Measurements from ENCODE around the gene FNIP2.
A peak's percentile ranks its signal among the peaks of the same experiment; 100 is the strongest.

Gene FNIP2

GRCh38 chr4:158861766-158862165, 92.9 kb downstream of the FNIP2 start:
- H3K4me3 ChIP-seq (replicated peaks; ENCODE audit: low read depth, low read length): no peak overlapping the region
- TF ChIP-seq, protein P1, sequence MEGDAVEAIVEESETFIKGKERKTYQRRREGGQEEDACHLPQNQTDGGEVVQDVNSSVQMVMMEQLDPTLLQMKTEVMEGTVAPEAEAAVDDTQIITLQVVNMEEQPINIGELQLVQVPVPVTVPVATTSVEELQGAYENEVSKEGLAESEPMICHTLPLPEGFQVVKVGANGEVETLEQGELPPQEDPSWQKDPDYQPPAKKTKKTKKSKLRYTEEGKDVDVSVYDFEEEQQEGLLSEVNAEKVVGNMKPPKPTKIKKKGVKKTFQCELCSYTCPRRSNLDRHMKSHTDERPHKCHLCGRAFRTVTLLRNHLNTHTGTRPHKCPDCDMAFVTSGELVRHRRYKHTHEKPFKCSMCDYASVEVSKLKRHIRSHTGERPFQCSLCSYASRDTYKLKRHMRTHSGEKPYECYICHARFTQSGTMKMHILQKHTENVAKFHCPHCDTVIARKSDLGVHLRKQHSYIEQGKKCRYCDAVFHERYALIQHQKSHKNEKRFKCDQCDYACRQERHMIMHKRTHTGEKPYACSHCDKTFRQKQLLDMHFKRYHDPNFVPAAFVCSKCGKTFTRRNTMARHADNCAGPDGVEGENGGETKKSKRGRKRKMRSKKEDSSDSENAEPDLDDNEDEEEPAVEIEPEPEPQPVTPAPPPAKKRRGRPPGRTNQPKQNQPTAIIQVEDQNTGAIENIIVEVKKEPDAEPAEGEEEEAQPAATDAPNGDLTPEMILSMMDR (IDR thresholded peaks at IDR 0.05; ENCODE audit: low read depth, low read length, missing control alignments): peak; percentile 2
- no peak for DNase-seq (ENCODE audit: extremely low read depth, low read depth)

DNA sequence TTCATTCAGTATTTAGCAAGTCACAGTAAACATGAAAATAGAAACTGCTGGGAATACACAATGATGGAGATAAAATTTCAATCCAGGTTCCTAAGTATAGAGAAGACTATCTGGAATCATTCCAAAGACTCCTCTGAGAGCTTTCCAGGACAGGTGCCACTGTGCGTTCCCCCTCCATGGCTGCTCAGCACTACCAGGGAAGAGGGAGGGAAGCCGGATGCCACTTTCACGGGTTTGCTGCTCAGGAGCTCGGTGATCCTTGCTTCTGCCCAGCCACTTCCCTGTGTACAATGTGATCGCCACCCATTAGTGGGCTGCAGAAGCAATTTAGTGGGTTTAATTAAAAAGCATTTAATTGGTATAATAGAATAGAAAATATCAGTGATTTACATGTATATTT, 94.5 kb downstream of the FNIP2 start:
- H3K4me3 ChIP-seq (replicated peaks; ENCODE audit: low read depth, low read length): no peak overlapping the region
- TF ChIP-seq, protein P1 (IDR thresholded peaks at IDR 0.05; ENCODE audit: low read depth, low read length, missing control alignments): no peak
- DNase-seq (ENCODE audit: extremely low read depth, low read depth): no peak

GRCh38 chr4:158865520-158866177, 96.8 kb downstream of the FNIP2 start:
- DNase-seq (ENCODE audit: extremely low read depth, low read depth): no peak
- TF ChIP-seq, protein P1 (IDR thresholded peaks at IDR 0.05; ENCODE audit: low read depth, low read length, missing control alignments): no peak
- no peak overlapping the region for H3K4me3 ChIP-seq (replicated peaks; ENCODE audit: low read depth, low read length)

DNA sequence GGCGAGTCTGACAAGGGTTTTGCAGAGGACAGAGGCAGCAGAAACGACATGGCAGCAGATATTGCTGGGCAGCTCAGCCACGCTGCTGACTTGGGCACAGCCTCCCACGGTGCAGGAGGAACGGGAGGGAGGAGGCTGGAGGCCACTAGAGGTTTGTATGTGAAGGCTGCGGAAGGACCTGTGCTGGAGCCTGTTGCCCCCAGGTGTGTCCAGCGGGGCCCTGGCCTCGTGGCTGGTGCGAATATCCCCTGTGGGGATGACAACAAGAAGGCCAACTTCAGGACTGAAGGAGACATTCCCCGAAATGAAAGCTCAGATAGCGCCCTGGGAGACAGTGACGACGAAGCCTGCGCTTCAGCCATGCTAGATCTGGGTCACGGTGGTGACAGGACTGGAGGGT, 100.2 kb downstream of the FNIP2 start:
- no peak overlapping the region for H3K4me3 ChIP-seq (replicated peaks; ENCODE audit: low read depth, low read length)
- DNase-seq (ENCODE audit: extremely low read depth, low read depth): no peak
- TF ChIP-seq, protein P1 (IDR thresholded peaks at IDR 0.05; ENCODE audit: low read depth, low read length, missing control alignments): no peak

- H3K4me3 ChIP-seq (replicated peaks; ENCODE audit: low read depth, low read length): no peak overlapping the region
- TF ChIP-seq, protein P1 (IDR thresholded peaks at IDR 0.05; ENCODE audit: low read depth, low read length, missing control alignments): no peak
Measured at GRCh38 chr4:158869761-158870160, 100.9 kb downstream of the FNIP2 start.

DNA sequence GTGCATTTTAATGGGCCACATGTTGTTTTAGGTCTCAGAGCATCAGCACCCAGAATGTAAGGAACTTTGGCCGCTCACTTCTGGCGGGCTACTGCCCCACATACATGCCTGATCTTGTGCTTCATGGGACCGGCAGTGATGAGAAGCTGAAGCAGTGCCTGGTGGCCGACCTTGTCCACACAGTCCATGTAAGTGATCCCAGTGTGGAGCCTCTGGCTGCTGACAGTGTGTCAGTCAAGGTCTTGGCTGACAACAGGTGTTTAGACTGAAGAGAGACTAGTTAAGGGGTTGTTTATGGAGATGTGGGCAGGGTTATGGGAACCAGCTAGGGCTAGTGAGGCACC, 101.4 kb downstream of the FNIP2 start:
- DNase-seq (ENCODE audit: extremely low read depth, low read depth): no peak
- TF ChIP-seq, protein P1 (IDR thresholded peaks at IDR 0.05; ENCODE audit: low read depth, low read length, missing control alignments): no peak
- H3K4me3 ChIP-seq (replicated peaks; ENCODE audit: low read depth, low read length): no peak overlapping the region

More at GRCh38 chr4:158869761-158870160, 100.9 kb downstream of the FNIP2 start:
- no peak for DNase-seq (ENCODE audit: extremely low read depth, low read depth)

Measured in HFF-Myc (cell line).